ENCODE results near the gene MCC. TPM values are rescaled to one million over a fixed set of nuclear protein-coding genes. Genes with fewer than 3 reads are reported as not detected.

MCC gene
- total RNA-seq, 3 donors from 2014 or later, result 24.3 to 46.5 (median 29.4) TPM

DNA sequence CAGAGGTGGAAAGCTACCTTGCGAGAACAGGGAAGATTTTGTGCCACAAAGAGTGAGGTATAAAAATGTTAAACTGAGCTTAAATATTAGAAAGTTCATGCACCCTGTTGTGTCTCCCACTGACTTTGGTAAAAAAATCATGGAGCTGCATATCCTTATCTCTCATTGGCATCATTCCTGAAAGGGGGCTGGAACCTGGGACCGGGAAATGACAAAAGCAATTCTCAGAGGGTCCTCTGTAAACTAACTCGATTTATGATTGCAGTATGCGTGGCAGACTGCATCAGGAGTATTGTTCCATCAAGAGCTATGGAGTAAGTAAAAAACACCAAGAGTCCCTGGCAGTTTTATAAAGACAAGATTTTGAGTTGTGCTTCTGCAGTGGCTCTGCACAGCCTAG lies 362.9 kb downstream of the MCC start:
- H3K27ac ChIP-seq, result no peak overlapping the region
- no peaks in the 10 kb centered on the region for H3K4me1 ChIP-seq
- no peaks in the 10 kb centered on the region for H3K27me3 ChIP-seq
- no peaks in the 10 kb centered on the region for H3K36me3 ChIP-seq
- H3K4me3 ChIP-seq, result no peak overlapping the region
- no peak for DNase-seq (ENCODE audit: low spot score in 2 of 2)
- intact Hi-C loops (cut with DNase I; ENCODE audit: low total_unique reads), result loop anchor here (5.0 kb wide), 1 partner anchor 73 kb away; no protein-coding TSS in a partner anchor
- no peak for TF ChIP-seq POLR2A (IDR thresholded peaks at IDR 0.05)
- no peak for TF ChIP-seq CTCF (IDR thresholded peaks at IDR 0.05)
- no peak for TF ChIP-seq POLR2AphosphoS5 (IDR thresholded peaks at IDR 0.05)
- no peaks in the 10 kb centered on the region for H3K9me3 ChIP-seq

DNA sequence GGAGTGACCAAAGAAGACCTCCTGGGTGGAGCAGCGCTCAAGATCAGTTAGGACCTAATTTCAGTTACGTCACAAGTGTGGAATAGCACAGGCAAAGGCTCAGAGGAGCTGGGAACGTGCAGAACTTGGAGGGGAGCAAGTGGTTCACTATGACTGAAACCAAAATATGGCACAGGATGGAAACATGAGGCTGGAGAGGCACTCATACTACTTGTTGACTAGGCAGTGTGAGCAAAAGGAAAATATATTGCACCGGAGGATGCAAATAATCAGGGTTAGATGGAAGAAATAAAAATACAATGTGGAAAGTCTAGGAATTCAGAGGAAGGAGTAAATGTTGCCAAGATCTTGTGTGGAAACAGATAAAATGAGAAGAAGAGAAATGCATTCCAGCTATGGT lies 363.3 kb downstream of the MCC start:
- intact Hi-C loops (cut with DNase I; ENCODE audit: low total_unique reads), result loop anchor here (5.0 kb wide), 1 partner anchor 73 kb away; no protein-coding TSS in a partner anchor
- Histone ChIP-seq H3K27me3 (no peaks in the 10 kb centered on the region), H3K9me3 (no peaks in the 10 kb centered on the region), H3K36me3 (no peaks in the 10 kb centered on the region), H3K27ac (no peak overlapping the region), H3K4me3 (no peak overlapping the region), H3K4me1 (no peaks in the 10 kb centered on the region)
- TF ChIP-seq CTCF (IDR thresholded peaks at IDR 0.05) (no peak), POLR2AphosphoS5 (IDR thresholded peaks at IDR 0.05) (no peak), POLR2A (IDR thresholded peaks at IDR 0.05) (no peak)
- no peak for DNase-seq (ENCODE audit: low spot score in 2 of 2)

DNA sequence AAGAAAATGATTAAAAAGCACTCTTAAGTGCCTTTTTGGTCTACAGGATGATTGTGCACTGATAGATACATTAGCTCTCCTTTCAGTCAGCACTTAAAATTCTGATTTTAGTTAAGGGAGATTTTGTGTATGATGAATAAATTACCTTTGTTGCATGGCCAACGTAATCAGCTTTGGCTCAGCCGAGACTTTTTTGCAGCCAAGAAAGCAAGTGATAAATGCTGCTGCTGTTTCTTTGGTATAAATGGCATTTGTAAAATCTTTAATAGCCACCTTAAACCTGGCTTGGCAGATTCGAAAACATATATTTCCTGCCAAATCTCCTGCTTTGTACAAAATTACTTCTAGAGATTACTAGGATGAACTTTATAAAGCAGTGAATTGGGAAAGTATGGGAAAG lies 364.0 kb downstream of the MCC start:
- H3K4me3 ChIP-seq, result no peak overlapping the region
- no peak for DNase-seq (ENCODE audit: low spot score in 2 of 2)
- H3K9me3 ChIP-seq, result no peaks in the 10 kb centered on the region
- no peak overlapping the region for H3K27ac ChIP-seq
- H3K36me3 ChIP-seq, result no peaks in the 10 kb centered on the region
- TF ChIP-seq POLR2A (IDR thresholded peaks at IDR 0.05) (no peak), CTCF (IDR thresholded peaks at IDR 0.05) (no peak), POLR2AphosphoS5 (IDR thresholded peaks at IDR 0.05) (no peak)
- H3K4me1 ChIP-seq, result no peaks in the 10 kb centered on the region
- intact Hi-C loops (cut with DNase I; ENCODE audit: low total_unique reads), result no loop called here
- H3K27me3 ChIP-seq, result no peaks in the 10 kb centered on the region

- H3K36me3 ChIP-seq, result no peaks in the 10 kb centered on the region
- no peak for DNase-seq (ENCODE audit: low spot score in 2 of 2)
- H3K4me3 ChIP-seq, result no peak overlapping the region
- no peaks in the 10 kb centered on the region for H3K27me3 ChIP-seq
- H3K4me1 ChIP-seq, result no peaks in the 10 kb centered on the region
- no peak overlapping the region for H3K27ac ChIP-seq
- TF ChIP-seq POLR2A (IDR thresholded peaks at IDR 0.05) (no peak), POLR2AphosphoS5 (IDR thresholded peaks at IDR 0.05) (no peak), CTCF (IDR thresholded peaks at IDR 0.05) (no peak)
- no peaks in the 10 kb centered on the region for H3K9me3 ChIP-seq
- intact Hi-C loops (cut with DNase I; ENCODE audit: low total_unique reads), result no loop called here
Measured at GRCh38 chr5:113123618-113124017, 364.6 kb downstream of the MCC start.

- Histone ChIP-seq H3K27ac (no peak overlapping the region), H3K9me3 (no peaks in the 10 kb centered on the region), H3K4me3 (no peak overlapping the region), H3K4me1 (no peaks in the 10 kb centered on the region), H3K27me3 (no peaks in the 10 kb centered on the region), H3K36me3 (no peaks in the 10 kb centered on the region)
- no peak for DNase-seq (ENCODE audit: low spot score in 2 of 2)
- intact Hi-C loops (cut with DNase I; ENCODE audit: low total_unique reads), result no loop called here
- TF ChIP-seq CTCF (IDR thresholded peaks at IDR 0.05) (no peak), POLR2AphosphoS5 (IDR thresholded peaks at IDR 0.05) (no peak), POLR2A (IDR thresholded peaks at IDR 0.05) (no peak)
Measured at GRCh38 chr5:113122053-113122452, 366.2 kb downstream of the MCC start.

Data from breast epithelium (tissue), 4 donors.